HepG2 (cell line): ENCODE results near the gene INHBC. TPM values are rescaled to one million over a fixed set of nuclear protein-coding genes. Genes with fewer than 3 reads are reported as not detected.
A peak's percentile ranks its signal among the peaks of the same experiment; 100 is the strongest.

Experiments used
- ETV6 ChIP-seq: sonication (generic); formaldehyde crosslinking; conservative IDR thresholded peaks from 2 replicates; pipeline ENCODE4 v1.4.0; 2020; ENCODE audit warnings: missing genetic modification reagents
- PCBP2 ChIP-seq: fragments of 200-400 bp; formaldehyde crosslinking; optimal IDR thresholded peaks from 2 replicates; pipeline ENCODE3; 2018; ENCODE audit warnings: low read length, low read depth; ENCODE audit not compliant: poor library complexity, severe bottlenecking
- POLR2AphosphoS5 ChIP-seq: IDR thresholded peaks from 2 replicates; pipeline ENCODE4 v1.6.1; 2012; ENCODE audit warnings: low read depth, low read length
- RARG ChIP-seq: sonication (generic); formaldehyde crosslinking; IDR thresholded peaks from 2 replicates; pipeline ENCODE4 v1.4.0; 2020; ENCODE audit warnings: low read depth, mild to moderate bottlenecking, missing genetic modification reagents
- SNAI1 ChIP-seq: sonication (generic); formaldehyde crosslinking; IDR thresholded peaks from 2 replicates; pipeline ENCODE4 v1.5.0; 2020; ENCODE audit warnings: mild to moderate bottlenecking, missing genetic modification reagents, borderline replicate concordance
- ZBTB7B ChIP-seq: sonication (generic); formaldehyde crosslinking; IDR thresholded peaks from 2 replicates; pipeline ENCODE4 v1.4.0; 2020; ENCODE audit warnings: missing genetic modification reagents
- ZFP36L2 ChIP-seq: sonication (generic); formaldehyde crosslinking; IDR thresholded peaks from 2 replicates; pipeline ENCODE4 v1.4.0; 2020; ENCODE audit warnings: missing genetic modification reagents
- ZFP37 ChIP-seq: sonication (generic); formaldehyde crosslinking; IDR thresholded peaks from 2 replicates; pipeline ENCODE4 v1.4.0; 2020; ENCODE audit warnings: missing genetic modification reagents, borderline replicate concordance
- ZFYVE20 ChIP-seq: sonication (generic); formaldehyde crosslinking; IDR thresholded peaks from 2 replicates; pipeline ENCODE4 v1.8.0; 2023; ENCODE audit warnings: low read depth, mild to moderate bottlenecking, moderate library complexity, missing genetic modification reagents, borderline replicate concordance
- ZMYM4 ChIP-seq: sonication (generic); formaldehyde crosslinking; IDR thresholded peaks from 2 replicates; pipeline ENCODE4 v1.8.1; 2023; ENCODE audit warnings: mild to moderate bottlenecking, missing genetic modification reagents
- ZNF30 ChIP-seq: sonication (generic); formaldehyde crosslinking; IDR thresholded peaks from 2 replicates; pipeline ENCODE4 v1.5.0; 2020; ENCODE audit warnings: mild to moderate bottlenecking, missing genetic modification reagents
- ZNF34 ChIP-seq: sonication (generic); formaldehyde crosslinking; IDR thresholded peaks from 2 replicates; pipeline ENCODE4 v1.4.0; 2020; ENCODE audit warnings: mild to moderate bottlenecking, missing genetic modification reagents, borderline replicate concordance
- ZNF781 ChIP-seq: sonication (generic); formaldehyde crosslinking; IDR thresholded peaks from 2 replicates; pipeline ENCODE4 v1.5.1; 2020; ENCODE audit warnings: borderline replicate concordance, mild to moderate bottlenecking, missing genetic modification reagents; ENCODE audit errors: not compliant biosample characterization
- polyA plus RNA-seq, 8 experiments: library from polyadenylated mRNA; depleted of rRNA in 3 of 8; stranded (reverse) in 7 of 8; unstranded in 1 of 8; fragments of >200 nt; fragmentation: Illumina TruSeq in 4 of 8; extraction: Trizol in 4 of 8; gene quantifications; 2 replicates each; pipeline versions ENCODE4 v1.2.1 to v1.2.3, GENCODE V29; 2011 to 2016; ENCODE audit warnings: low read depth in 4 of 8, missing spikeins in 1 of 8, mixed read lengths in 1 of 8; ENCODE audit not compliant: insufficient read depth in 1 of 8
- total RNA-seq, 5 experiments: library from RNA; depleted of rRNA; stranded (reverse); fragments of >200 nt; fragmentation: Illumina TruSeq; extraction: Trizol; gene quantifications; 2 replicates each; pipeline ENCODE4 v1.2.3, GENCODE V29; 2016; ENCODE audit warnings: low read depth in 1 of 5
- TF ChIP-seq, protein P1 (sequence below): sonication (generic); formaldehyde crosslinking; IDR thresholded peaks from 2 replicates; pipeline ENCODE4 v1.9.0; 2021; ENCODE audit warnings: missing genetic modification reagents, borderline replicate concordance
- TF ChIP-seq, protein P2 (sequence below): sonication (generic); formaldehyde crosslinking; conservative IDR thresholded peaks from 2 replicates; pipeline ENCODE4 v1.4.0; 2020; ENCODE audit warnings: missing genetic modification reagents
- TF ChIP-seq, protein P3 (sequence below): sonication (generic); formaldehyde crosslinking; IDR thresholded peaks from 2 replicates; pipeline ENCODE4 v1.4.0; 2020; ENCODE audit warnings: mild to moderate bottlenecking, missing genetic modification reagents, borderline replicate concordance
- TF ChIP-seq, protein P4 (sequence below): sonication (generic); formaldehyde crosslinking; IDR thresholded peaks from 2 replicates; pipeline ENCODE4 v1.4.0; 2020; ENCODE audit warnings: missing genetic modification reagents, low read depth, mild to moderate bottlenecking, borderline replicate concordance
- TF ChIP-seq, protein P5 (sequence below): IDR thresholded peaks from 2 replicates; pipeline ENCODE4 v1.6.1; 2016; ENCODE audit warnings: missing genetic modification reagents, missing compliant biosample characterization

The INHBC gene
- total and polyA plus RNA-seq, 2 of the 13 experiments (the other 11 are each of a cell fraction or from before 2014, with no cell fraction given) = 1.8 to 13.8 TPM

DNA sequence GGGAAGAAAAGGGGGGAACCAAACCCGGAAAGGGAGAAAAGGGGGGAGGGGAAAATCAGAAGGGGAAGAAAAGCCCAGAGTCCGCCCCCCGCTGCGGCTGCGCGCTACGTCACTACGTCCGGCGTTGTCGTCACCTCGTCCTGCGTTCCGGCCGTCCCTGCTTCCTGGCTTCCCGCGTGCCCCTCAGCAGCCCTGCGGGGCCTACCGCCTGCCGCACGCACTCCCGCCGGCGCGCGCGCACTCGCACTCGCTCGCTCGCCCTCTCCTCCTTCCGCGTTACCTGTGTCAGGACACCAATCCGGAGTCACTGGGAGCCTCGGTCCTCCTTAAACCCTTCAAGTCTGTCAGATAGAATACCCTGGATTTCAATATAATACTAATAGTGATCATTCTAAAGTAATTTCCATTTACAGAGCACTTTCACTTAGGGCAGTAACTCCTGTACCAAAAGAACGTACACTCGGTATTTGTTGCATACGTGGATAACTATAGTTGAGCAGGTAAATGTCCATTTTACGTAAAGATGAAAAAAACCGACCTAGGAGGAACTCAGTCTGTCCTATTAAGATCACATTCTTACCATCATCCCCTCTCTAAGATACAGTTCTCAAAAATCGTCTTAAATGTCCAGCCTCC, 3.5 kb upstream of the INHBC start, which contains the start of gene R3HDM2 (continued):
- TF ChIP-seq, protein P1, sequence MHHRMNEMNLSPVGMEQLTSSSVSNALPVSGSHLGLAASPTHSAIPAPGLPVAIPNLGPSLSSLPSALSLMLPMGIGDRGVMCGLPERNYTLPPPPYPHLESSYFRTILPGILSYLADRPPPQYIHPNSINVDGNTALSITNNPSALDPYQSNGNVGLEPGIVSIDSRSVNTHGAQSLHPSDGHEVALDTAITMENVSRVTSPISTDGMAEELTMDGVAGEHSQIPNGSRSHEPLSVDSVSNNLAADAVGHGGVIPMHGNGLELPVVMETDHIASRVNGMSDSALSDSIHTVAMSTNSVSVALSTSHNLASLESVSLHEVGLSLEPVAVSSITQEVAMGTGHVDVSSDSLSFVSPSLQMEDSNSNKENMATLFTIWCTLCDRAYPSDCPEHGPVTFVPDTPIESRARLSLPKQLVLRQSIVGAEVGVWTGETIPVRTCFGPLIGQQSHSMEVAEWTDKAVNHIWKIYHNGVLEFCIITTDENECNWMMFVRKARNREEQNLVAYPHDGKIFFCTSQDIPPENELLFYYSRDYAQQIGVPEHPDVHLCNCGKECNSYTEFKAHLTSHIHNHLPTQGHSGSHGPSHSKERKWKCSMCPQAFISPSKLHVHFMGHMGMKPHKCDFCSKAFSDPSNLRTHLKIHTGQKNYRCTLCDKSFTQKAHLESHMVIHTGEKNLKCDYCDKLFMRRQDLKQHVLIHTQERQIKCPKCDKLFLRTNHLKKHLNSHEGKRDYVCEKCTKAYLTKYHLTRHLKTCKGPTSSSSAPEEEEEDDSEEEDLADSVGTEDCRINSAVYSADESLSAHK (CRISPR knock-in tag) = no peak
- peak; percentile 59; the same call in 1 of the 2 replicates for TF ChIP-seq ZBTB7B (CRISPR knock-in tag)
- no peak for TF ChIP-seq ZNF30 (CRISPR knock-in tag)
- peak; percentile 27 for TF ChIP-seq ZNF781
- TF ChIP-seq, protein P2, sequence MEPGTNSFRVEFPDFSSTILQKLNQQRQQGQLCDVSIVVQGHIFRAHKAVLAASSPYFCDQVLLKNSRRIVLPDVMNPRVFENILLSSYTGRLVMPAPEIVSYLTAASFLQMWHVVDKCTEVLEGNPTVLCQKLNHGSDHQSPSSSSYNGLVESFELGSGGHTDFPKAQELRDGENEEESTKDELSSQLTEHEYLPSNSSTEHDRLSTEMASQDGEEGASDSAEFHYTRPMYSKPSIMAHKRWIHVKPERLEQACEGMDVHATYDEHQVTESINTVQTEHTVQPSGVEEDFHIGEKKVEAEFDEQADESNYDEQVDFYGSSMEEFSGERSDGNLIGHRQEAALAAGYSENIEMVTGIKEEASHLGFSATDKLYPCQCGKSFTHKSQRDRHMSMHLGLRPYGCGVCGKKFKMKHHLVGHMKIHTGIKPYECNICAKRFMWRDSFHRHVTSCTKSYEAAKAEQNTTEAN (CRISPR knock-in tag) = peak; percentile 87
- TF ChIP-seq SNAI1 (CRISPR knock-in tag) = no peak
- 0 out of 2 replicates have a peak, but pooled peaks have one; percentile 75 for TF ChIP-seq ZFP36L2 (CRISPR knock-in tag)
- 0 out of 2 replicates have a peak, but pooled peaks have one; percentile 73 for TF ChIP-seq ZFP37 (CRISPR knock-in tag)
- TF ChIP-seq, protein P3, sequence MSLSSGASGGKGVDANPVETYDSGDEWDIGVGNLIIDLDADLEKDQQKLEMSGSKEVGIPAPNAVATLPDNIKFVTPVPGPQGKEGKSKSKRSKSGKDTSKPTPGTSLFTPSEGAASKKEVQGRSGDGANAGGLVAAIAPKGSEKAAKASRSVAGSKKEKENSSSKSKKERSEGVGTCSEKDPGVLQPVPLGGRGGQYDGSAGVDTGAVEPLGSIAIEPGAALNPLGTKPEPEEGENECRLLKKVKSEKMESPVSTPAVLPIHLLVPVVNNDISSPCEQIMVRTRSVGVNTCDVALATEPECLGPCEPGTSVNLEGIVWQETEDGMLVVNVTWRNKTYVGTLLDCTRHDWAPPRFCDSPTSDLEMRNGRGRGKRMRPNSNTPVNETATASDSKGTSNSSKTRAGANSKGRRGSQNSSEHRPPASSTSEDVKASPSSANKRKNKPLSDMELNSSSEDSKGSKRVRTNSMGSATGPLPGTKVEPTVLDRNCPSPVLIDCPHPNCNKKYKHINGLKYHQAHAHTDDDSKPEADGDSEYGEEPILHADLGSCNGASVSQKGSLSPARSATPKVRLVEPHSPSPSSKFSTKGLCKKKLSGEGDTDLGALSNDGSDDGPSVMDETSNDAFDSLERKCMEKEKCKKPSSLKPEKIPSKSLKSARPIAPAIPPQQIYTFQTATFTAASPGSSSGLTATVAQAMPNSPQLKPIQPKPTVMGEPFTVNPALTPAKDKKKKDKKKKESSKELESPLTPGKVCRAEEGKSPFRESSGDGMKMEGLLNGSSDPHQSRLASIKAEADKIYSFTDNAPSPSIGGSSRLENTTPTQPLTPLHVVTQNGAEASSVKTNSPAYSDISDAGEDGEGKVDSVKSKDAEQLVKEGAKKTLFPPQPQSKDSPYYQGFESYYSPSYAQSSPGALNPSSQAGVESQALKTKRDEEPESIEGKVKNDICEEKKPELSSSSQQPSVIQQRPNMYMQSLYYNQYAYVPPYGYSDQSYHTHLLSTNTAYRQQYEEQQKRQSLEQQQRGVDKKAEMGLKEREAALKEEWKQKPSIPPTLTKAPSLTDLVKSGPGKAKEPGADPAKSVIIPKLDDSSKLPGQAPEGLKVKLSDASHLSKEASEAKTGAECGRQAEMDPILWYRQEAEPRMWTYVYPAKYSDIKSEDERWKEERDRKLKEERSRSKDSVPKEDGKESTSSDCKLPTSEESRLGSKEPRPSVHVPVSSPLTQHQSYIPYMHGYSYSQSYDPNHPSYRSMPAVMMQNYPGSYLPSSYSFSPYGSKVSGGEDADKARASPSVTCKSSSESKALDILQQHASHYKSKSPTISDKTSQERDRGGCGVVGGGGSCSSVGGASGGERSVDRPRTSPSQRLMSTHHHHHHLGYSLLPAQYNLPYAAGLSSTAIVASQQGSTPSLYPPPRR (CRISPR knock-in tag) = peak; percentile 49; the same call in 1 of the 2 replicates
- peak; percentile 79 for TF ChIP-seq PCBP2
- peak; percentile 52; the same call in 1 of the 2 replicates for TF ChIP-seq ZFYVE20 (CRISPR knock-in tag)
- TF ChIP-seq, protein P4, sequence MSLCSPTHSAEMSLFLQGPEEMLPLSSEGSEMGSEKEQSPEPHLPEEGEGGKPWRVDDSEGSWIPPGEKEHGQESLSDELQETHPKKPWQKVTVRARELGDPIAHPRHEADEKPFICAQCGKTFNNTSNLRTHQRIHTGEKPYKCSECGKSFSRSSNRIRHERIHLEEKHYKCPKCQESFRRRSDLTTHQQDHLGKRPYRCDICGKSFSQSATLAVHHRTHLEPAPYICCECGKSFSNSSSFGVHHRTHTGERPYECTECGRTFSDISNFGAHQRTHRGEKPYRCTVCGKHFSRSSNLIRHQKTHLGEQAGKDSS = peak; percentile 82; the same call in 1 of the 2 replicates
- no peak for TF ChIP-seq ZNF34 (CRISPR knock-in tag)
- TF ChIP-seq POLR2AphosphoS5 = peak; percentile 85
- TF ChIP-seq RARG (CRISPR knock-in tag) = no peak
- TF ChIP-seq ZMYM4 = peak; percentile 68
- peak; percentile 77; the same call in 1 of the 2 replicates for TF ChIP-seq ETV6
- TF ChIP-seq, protein P5, sequence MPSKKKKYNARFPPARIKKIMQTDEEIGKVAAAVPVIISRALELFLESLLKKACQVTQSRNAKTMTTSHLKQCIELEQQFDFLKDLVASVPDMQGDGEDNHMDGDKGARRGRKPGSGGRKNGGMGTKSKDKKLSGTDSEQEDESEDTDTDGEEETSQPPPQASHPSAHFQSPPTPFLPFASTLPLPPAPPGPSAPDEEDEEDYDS (CRISPR knock-in tag) = peak; percentile 50; the same call in 1 of the 2 replicates
